HG03095 (cell line): ENCODE measurements around the gene SLC8A2.
"Not testable (repeated sequence)": the region's sequence is repeated elsewhere in the genome, so short reads cannot be mapped to it uniquely, and the experiment has no call there.

ENCODE experiments used
- ATAC-seq: cut with Tn5 transposase; IDR thresholded peaks from one replicate; pipeline ENCODE4 v1.9.1; 2021; ENCODE audit warnings: moderate library complexity; ENCODE audit not compliant: unreplicated experiment

Gene SLC8A2

GRCh38 chr19:47487551-47488515 lies 16.1 kb upstream of the SLC8A2 start:
- ATAC-seq: no peak

GRCh38 chr19:47486900-47487299 lies 15.2 kb upstream of the SLC8A2 start:
- ATAC-seq: no peak

- not testable (repeated sequence) for ATAC-seq
These were observed 14.5 kb upstream of the SLC8A2 start for GRCh38 chr19:47486220-47486619.

GRCh38 chr19:47485210-47485609 lies 13.5 kb upstream of the SLC8A2 start:
- no peak for ATAC-seq

GRCh38 chr19:47483800-47484690 lies 12.4 kb upstream of the SLC8A2 start, which contains the start of gene KPTN:
KPTN (minus strand) TSS chr19:47484219; CDS start chr19:47484160, 59 bp downstream.
- peak; percentile 50 for ATAC-seq

- ATAC-seq: no peak
These were observed 11.5 kb upstream of the SLC8A2 start for GRCh38 chr19:47483200-47483599.

- no peak for ATAC-seq
These were observed 9.9 kb upstream of the SLC8A2 start for GRCh38 chr19:47481460-47482052.

- ATAC-seq: no peak
These were observed 9.0 kb upstream of the SLC8A2 start for GRCh38 chr19:47480658-47481057.

- no peak for ATAC-seq
These were observed 8.2 kb upstream of the SLC8A2 start for GRCh38 chr19:47479701-47480503.

- ATAC-seq: no peak
These were observed 4.8 kb upstream of the SLC8A2 start for GRCh38 chr19:47476438-47476972.

GRCh38 chr19:47475465-47475864 lies 3.8 kb upstream of the SLC8A2 start:
- ATAC-seq: no peak

GRCh38 chr19:47473336-47473735 lies 1.6 kb upstream of the SLC8A2 start:
- no peak for ATAC-seq

GRCh38 chr19:47471381-47471732 lies 336 bp downstream of the SLC8A2 start:
- no peak for ATAC-seq

- no peak for ATAC-seq
These were observed 1.1 kb downstream of the SLC8A2 start for GRCh38 chr19:47470447-47471195.

GRCh38 chr19:47469719-47470118 lies 2.0 kb downstream of the SLC8A2 start:
- no peak for ATAC-seq

GRCh38 chr19:47469363-47469700 lies 2.4 kb downstream of the SLC8A2 start:
- no peak for ATAC-seq

GRCh38 chr19:47467914-47468313 lies 3.8 kb downstream of the SLC8A2 start:
- ATAC-seq: no peak

- ATAC-seq: no peak
These were observed 5.7 kb downstream of the SLC8A2 start for GRCh38 chr19:47465957-47466356.

GRCh38 chr19:47464675-47465419 lies 6.8 kb downstream of the SLC8A2 start:
- ATAC-seq: no peak
